ENCODE data around the gene UNC45B.

DNA sequence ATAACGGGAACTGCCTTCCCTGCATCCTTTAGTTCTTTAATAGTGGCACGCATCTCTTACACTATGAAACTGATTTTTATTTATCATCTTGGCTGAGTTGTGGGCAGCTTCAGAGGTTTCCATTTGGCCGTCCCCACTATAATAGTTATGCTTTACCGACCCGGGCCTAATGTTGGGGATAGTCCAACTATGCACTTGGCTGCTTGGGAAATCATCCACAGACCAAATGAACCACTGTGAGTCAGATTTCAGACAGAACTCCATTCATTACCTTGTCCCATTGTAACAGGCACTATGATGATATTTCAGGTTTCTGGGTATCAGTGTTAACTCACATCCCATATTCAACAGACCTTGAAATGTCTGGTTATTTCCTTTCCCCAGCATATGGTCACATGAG, 89.2 kb downstream of the UNC45B start:
- TF ChIP-seq, protein P1, sequence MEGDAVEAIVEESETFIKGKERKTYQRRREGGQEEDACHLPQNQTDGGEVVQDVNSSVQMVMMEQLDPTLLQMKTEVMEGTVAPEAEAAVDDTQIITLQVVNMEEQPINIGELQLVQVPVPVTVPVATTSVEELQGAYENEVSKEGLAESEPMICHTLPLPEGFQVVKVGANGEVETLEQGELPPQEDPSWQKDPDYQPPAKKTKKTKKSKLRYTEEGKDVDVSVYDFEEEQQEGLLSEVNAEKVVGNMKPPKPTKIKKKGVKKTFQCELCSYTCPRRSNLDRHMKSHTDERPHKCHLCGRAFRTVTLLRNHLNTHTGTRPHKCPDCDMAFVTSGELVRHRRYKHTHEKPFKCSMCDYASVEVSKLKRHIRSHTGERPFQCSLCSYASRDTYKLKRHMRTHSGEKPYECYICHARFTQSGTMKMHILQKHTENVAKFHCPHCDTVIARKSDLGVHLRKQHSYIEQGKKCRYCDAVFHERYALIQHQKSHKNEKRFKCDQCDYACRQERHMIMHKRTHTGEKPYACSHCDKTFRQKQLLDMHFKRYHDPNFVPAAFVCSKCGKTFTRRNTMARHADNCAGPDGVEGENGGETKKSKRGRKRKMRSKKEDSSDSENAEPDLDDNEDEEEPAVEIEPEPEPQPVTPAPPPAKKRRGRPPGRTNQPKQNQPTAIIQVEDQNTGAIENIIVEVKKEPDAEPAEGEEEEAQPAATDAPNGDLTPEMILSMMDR (IDR thresholded peaks at IDR 0.05) = no peak
- TF ChIP-seq POLR2A (IDR thresholded peaks at IDR 0.05) = no peak
